ENCODE data around the gene AKIRIN2.
"Not testable (repeated sequence)": the region's sequence is repeated elsewhere in the genome, so short reads cannot be mapped to it uniquely, and the experiment has no call there.

Gene AKIRIN2

DNA sequence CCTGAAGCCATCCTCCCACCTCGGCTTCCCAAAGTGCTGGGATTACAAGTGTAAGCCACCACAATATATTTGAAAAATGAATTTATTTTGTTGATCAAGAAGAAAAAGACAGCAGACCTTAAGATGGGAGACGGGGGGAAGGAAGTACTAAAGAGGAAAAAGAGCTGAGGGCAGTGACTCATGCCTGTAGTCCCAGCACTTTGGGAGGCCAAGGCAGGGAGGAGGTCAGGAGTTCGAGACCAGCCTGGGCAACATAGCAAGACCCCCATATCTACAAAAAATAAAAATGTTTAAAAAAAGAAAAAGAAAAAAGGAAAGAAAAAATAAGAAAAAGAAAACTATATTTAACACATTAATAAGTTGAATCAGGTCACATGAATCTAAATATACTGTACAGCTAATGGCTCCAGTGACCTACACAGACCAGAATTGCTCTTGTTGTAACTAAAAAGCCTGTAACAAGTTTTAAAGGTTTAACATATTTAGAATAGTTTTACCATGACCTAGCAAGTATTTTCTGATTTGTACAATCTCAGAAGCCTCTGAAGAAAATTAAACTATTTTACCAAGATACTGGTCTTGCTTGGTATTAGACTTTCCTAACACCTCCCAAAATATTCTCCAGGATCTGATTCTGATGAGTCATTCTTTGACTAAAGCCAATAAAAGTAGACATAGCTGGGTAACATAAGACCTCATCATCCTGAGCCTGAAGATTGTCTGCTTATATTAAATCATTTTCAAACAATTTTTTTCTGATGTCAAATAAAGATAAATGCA, 4.3 kb upstream of the AKIRIN2 start:
- H3K4me1 Mint-ChIP-seq = peaks cover 5 to 15% of the 10 kb centered on the region in 2 donors
- no peak overlapping the region for H3K4me3 Mint-ChIP-seq
- H3K9me3 Mint-ChIP-seq = no peaks in the 10 kb centered on the region
- H3K27me3 Mint-ChIP-seq = no peaks in the 10 kb centered on the region
- no peak for ATAC-seq (replicated peaks)
- no peaks in the 10 kb centered on the region for H3K36me3 Mint-ChIP-seq
- H3K27ac Mint-ChIP-seq = no peak overlapping the region
- no peak for DNase-seq

DNA sequence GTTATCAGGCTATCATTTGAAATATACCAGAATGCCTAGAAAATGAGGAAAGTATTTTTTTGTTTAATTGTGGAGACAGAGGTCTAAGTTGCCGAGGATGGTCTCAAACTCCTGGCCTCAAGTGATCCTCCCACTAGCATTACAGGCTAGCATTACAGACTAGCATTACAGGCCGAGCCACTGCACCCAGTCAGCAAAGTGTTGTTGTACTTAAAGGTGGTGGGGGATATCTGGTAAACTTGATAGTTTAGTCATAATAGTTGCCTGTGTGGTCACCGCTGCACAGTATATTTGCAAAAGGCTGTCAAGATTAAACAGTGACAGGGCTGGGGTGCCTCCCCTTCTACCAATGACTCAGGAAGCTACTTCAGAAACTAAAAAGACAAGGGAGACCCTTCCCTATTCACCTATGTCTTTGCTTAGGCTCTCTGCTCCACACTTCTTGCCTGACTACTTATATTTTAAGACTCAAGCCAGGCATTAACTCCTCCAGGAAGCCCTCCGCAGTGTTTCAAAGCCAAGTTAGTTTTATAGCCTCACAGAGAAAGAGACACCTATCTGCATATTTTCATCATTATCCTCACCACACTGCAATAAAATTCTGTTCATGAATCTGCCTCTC, 3.1 kb upstream of the AKIRIN2 start:
- DNase-seq = no peak

DNA sequence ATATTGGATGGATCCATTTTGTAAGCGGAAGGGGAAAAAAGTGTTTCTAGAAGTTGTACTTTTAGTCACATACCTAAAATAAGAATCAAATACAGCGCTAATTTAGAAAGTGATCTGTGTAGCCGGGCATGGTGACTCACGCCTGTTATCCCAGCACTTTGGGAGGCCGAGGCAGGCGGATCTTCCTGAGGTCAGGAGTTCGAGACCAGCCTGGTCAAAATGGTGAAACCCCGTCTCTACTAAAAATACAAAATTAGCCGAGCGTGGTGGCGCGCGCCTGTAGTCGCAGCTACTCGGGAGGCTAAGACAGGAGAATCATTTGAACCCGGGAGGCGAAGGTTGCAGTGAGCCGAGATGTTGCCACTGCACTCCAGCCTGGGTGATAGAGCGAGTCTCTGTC, 1.0 kb upstream of the AKIRIN2 start:
- not testable (repeated sequence) for H3K9me3 Mint-ChIP-seq; DNase-seq; ATAC-seq (replicated peaks); H3K27me3 Mint-ChIP-seq
- H3K36me3 Mint-ChIP-seq = peaks cover 15 to 17% of the 10 kb centered on the region in 2 donors
- H3K4me3 Mint-ChIP-seq = peak overlapping the region; percentile 96 to 97
- H3K4me1 Mint-ChIP-seq = peaks cover 11 to 19% of the 10 kb centered on the region in 2 donors
- peak overlapping the region; percentile 97 for H3K27ac Mint-ChIP-seq

More for the DNA sequence above, 3.1 kb upstream of the AKIRIN2 start:
- Mint-ChIP-seq H3K4me1 (peaks cover 8 to 14% of the 10 kb centered on the region in 2 donors), H3K4me3 (no peak overlapping the region), H3K9me3 (no peaks in the 10 kb centered on the region), H3K36me3 (peaks cover 9 to 11% of the 10 kb centered on the region in 2 donors), H3K27ac (peak overlapping the region; percentile 73), H3K27me3 (no peaks in the 10 kb centered on the region)
- ATAC-seq (replicated peaks) = peak; percentile 19 to 43

DNA sequence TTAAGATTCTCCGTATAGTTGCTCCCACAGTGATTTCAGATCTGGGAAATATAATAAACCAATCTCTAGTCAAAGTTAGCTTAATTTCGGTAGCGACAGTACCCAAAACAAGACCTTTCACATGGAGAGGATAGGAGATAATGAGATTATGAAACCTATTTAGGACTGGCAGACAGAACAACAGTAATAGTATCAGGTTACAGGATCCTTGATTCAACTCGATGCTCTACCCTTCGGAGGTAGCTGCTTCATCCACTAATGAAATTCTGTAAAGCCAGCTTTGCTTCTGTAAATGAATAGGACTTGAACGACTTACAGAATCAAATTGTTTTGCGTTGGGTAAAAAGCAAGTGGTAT, 534 bp upstream of the AKIRIN2 start:
- no peaks in the 10 kb centered on the region for H3K27me3 Mint-ChIP-seq

DNA sequence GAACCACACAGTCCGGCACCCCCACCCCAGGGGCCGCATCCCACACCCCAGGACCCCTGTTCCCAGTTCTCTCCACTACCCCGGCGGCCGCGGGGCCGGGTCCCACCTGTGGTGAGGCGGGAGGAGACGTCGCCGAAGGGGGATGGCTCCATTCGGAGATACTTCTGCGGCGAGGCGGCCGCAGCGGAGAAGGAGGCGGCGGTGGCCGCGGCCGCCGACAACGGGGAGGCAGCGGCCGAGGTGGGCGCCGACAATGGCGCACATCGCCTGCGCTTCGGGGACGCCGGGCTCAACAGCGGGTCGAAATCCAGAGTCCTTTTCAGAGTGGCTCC, 723 bp downstream of the AKIRIN2 start:
- no peaks in the 10 kb centered on the region for H3K9me3 Mint-ChIP-seq
- peaks cover 18 to 27% of the 10 kb centered on the region in 2 donors for H3K4me1 Mint-ChIP-seq
- H3K27ac Mint-ChIP-seq = peak overlapping the region; percentile 97
- no peak for DNase-seq
- peak overlapping the region; percentile 96 to 97 for H3K4me3 Mint-ChIP-seq
- H3K36me3 Mint-ChIP-seq = peaks cover 15 to 27% of the 10 kb centered on the region in 2 donors
- no peaks in the 10 kb centered on the region for H3K27me3 Mint-ChIP-seq
- ATAC-seq (replicated peaks) = no peak

More for the DNA sequence above, 534 bp upstream of the AKIRIN2 start:
- peaks cover 15 to 19% of the 10 kb centered on the region in 2 donors for H3K36me3 Mint-ChIP-seq
- no peak for ATAC-seq (replicated peaks)
- peak overlapping the region; percentile 97 for H3K27ac Mint-ChIP-seq
- H3K4me1 Mint-ChIP-seq = peaks cover 15 to 24% of the 10 kb centered on the region in 2 donors
- no peaks in the 10 kb centered on the region for H3K9me3 Mint-ChIP-seq
- DNase-seq = no peak
- H3K4me3 Mint-ChIP-seq = peak overlapping the region; percentile 96 to 97

DNA sequence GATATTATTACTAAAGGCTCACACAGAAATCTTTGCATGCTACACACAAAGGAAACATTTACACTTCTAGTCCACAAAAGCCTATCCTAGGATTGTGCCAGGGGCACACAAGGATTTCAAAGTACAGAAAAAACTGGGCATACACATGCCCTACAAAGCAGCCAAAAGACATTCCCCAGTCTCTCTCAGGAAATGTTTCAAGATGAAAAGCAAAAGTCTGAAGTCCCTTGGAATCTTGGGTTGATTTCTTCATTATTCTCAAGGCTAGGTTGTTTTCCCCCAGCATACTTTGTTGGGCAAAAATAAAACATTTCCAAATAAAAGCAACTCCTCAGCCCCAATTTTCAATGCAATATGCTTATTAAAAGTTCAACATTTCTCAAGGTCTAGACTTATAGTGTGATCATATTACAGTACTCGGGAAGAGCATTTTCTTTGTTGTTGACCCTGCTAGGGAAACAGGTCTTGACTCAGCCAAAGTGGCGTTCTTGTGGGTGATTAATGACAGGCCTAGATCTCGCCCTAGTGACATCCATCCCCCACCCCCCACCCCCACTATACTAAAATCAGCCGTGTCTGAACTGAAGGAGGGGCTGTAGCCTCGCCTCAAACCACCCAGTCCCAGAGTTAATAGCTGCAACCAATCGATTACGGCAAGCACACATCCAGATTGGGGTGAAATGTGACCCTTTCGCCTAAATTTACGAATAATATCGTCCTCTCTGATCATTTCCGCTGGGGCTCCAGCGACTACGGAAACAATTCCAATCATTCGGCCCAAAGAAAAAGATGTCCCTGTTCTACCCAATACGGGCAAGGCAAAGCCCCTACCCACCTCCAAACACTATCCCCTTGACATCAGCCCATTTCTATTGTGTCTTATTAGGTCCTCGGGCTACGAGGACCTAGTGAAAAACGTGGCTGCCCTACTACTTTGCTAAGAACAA, 1.4 kb downstream of the AKIRIN2 start:
- Mint-ChIP-seq H3K36me3 (peaks cover 15 to 27% of the 10 kb centered on the region in 2 donors), H3K4me3 (peak overlapping the region; percentile 96 to 97), H3K27ac (peak overlapping the region; percentile 97), H3K27me3 (no peaks in the 10 kb centered on the region), H3K4me1 (peaks cover 21 to 33% of the 10 kb centered on the region in 2 donors), H3K9me3 (no peaks in the 10 kb centered on the region)
- DNase-seq (no peak), ATAC-seq (replicated peaks) (no peak)

DNA sequence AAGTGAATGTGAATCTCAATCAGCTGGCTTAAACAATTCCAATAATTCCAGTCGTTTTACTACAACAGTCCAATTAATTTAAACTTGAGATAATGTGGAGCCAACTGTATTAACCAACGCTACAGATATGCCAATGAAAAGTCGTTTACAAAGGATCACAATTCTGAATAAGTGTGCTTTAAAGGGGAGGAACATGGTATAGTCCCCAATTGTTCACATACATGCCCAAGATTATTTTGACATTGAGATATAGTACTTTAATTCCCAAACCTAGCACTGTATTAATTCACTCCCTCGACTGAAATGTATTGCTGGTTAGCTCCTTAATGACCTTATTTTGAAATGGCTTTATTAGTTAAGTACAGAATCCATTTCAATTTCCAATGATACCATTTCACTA, 2.5 kb downstream of the AKIRIN2 start:
- peak overlapping the region; percentile 96 to 97 for H3K4me3 Mint-ChIP-seq
- H3K27ac Mint-ChIP-seq = no peak overlapping the region
- H3K27me3 Mint-ChIP-seq = no peaks in the 10 kb centered on the region
- no peak for DNase-seq
- H3K9me3 Mint-ChIP-seq = no peaks in the 10 kb centered on the region
- peaks cover 21 to 39% of the 10 kb centered on the region in 2 donors for H3K4me1 Mint-ChIP-seq
- ATAC-seq (replicated peaks) = no peak
- peaks cover 15 to 27% of the 10 kb centered on the region in 2 donors for H3K36me3 Mint-ChIP-seq

DNA sequence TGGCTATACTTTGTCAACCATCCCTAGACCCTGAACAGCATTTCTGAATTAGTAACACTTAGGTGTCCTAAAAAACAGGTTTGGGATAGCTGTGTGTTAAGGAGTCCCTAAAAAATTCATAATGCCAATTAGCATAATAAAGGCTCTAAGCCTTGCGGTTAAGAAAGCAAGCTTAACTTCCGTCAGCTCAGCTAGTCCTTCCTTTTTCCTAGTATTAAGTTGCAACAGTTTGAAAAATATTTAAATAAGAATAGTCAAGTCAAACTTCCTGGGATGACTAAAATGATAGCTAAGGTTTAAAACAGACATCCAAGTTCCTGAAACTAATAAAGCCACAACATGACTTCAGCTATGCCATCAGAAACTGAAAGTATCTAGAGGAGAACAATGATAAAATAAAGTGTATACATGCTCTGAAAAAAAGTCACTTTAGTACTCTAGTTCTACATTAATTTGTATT, 3.5 kb downstream of the AKIRIN2 start:
- H3K27ac Mint-ChIP-seq = peak overlapping the region; percentile 14
- H3K9me3 Mint-ChIP-seq = no peaks in the 10 kb centered on the region
- H3K27me3 Mint-ChIP-seq = no peaks in the 10 kb centered on the region
- peaks cover 19 to 27% of the 10 kb centered on the region in 2 donors for H3K36me3 Mint-ChIP-seq
- H3K4me1 Mint-ChIP-seq = peaks cover 24 to 47% of the 10 kb centered on the region in 2 donors
- DNase-seq = no peak
- peak overlapping the region; percentile 96 to 97 for H3K4me3 Mint-ChIP-seq
- ATAC-seq (replicated peaks) = peak in 1 of 2 donors; percentile 7

DNA sequence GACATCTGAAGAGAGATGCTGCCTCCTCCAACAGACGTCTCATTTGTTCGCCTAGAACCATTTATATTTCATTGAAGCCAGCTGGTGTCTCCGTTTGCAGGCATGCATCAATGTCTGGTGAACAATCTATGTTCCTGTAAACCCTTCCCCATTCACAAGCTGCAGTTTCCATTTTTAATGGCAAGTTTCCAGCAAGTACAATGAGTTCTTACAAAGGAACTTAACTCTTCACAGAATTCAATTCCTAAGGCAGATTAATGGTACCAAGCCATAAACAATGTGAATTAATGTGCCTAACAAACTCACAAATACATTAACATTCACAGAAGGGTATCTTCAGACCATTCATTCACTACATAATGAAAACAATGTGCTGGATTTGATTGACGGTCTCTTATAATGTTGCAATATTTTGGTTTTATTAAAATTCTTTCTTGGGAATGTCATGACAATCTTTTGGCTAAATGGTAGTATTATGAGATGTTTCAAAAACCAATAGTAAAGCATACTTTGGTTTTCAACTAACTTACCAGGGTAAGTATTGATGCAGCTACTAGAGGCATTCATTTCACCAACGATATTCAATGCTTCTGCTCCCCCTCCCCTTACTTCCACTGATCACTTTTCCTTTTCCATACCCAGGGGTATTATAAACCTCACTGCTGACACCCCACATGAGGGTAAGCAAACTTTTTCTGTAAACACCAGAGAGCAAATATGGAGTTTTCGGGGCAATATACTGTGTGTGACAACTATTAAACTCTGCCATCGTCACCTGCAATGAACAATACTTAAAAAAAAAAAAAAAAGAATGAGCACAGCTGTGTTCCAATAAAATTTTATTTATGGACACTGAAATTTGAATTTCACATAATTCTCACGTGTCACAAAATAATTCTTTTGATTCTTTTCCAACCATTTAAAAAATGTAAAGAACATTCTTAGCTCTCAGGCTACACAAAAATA, 4.2 kb downstream of the AKIRIN2 start:
- H3K27ac Mint-ChIP-seq = no peak overlapping the region
- ATAC-seq (replicated peaks) (no peak), DNase-seq (no peak)
- no peaks in the 10 kb centered on the region for H3K9me3 Mint-ChIP-seq
- peak overlapping the region; percentile 96 to 97 for H3K4me3 Mint-ChIP-seq
- no peaks in the 10 kb centered on the region for H3K27me3 Mint-ChIP-seq
- peaks cover 24 to 50% of the 10 kb centered on the region in 2 donors for H3K4me1 Mint-ChIP-seq
- H3K36me3 Mint-ChIP-seq = peaks cover 19 to 27% of the 10 kb centered on the region in 2 donors

DNA sequence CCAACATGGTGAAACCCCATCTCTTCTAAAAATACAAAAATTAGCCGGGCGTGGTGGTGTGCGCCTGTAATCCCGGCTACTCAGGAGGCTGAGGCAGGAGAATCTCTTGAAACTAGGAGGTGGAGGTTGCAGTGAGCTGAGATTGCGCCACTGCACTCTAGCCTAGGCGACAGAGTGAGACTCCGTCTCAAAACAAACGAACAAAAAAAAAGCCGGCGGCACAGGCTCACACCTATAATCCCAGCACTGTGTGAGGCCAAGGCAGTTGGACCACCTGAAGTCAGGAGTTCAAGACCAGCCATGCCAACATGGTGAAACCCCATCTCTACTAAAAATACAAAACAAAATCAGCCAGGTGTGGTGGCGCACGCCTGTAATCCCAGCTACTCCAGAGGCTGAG, 5.2 kb downstream of the AKIRIN2 start:
- peak overlapping the region; percentile 20 for H3K27ac Mint-ChIP-seq
- ATAC-seq (replicated peaks); H3K27me3 Mint-ChIP-seq; H3K4me3 Mint-ChIP-seq; DNase-seq; H3K9me3 Mint-ChIP-seq: not testable (repeated sequence)
- H3K36me3 Mint-ChIP-seq = peaks cover 19 to 27% of the 10 kb centered on the region in 2 donors
- H3K4me1 Mint-ChIP-seq = peaks cover 23 to 55% of the 10 kb centered on the region in 2 donors

DNA sequence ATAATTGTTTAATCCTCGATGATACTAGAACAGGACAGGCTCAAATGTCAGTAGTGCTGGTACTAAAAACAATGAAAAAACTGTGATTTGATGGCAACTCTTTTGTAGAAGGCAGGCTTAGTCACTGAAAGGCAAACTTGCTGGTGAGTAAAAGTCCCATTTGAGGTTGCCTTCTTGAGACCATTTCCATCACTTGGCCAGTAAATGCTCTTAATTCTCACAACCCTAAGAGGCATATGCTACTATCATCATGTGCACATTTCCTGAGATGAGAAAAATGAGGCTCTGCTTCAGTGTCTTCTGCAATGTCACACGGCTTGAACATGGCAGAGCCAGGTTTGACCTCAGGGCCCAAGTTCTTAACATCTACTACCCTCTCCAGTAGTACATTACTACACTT, 9.9 kb downstream of the AKIRIN2 start:
- H3K9me3 Mint-ChIP-seq = no peaks in the 10 kb centered on the region
- DNase-seq (no peak), ATAC-seq (replicated peaks) (no peak)
- H3K27ac Mint-ChIP-seq = peak overlapping the region; percentile 88
- H3K27me3 Mint-ChIP-seq = no peaks in the 10 kb centered on the region
- H3K4me1 Mint-ChIP-seq = peaks cover 23 to 69% of the 10 kb centered on the region in 2 donors
- no peak overlapping the region for H3K4me3 Mint-ChIP-seq
- peaks cover 9 to 23% of the 10 kb centered on the region in 2 donors for H3K36me3 Mint-ChIP-seq

DNA sequence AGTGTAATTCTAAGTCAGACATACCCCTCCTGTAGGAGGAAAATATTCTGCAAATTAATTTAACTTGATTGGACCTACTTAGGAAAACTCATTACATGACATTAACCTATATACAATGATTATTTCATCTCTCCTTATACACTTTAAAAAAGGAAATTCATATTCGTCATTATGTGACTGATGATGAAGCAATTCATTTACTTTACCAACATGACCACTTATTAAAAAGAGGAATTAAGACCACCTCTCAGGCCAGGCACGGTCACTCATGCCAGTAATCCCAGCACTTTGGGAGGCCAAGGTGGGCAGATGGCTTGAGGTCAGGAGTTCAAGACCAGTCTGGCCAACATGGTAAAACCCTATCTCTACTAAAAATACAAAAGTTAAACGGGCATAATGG, 11.6 kb downstream of the AKIRIN2 start:
- peaks cover 23 to 76% of the 10 kb centered on the region in 2 donors for H3K4me1 Mint-ChIP-seq
- peaks cover 18 to 33% of the 10 kb centered on the region in 2 donors for H3K36me3 Mint-ChIP-seq
- no peaks in the 10 kb centered on the region for H3K27me3 Mint-ChIP-seq
- no peaks in the 10 kb centered on the region for H3K9me3 Mint-ChIP-seq
- ATAC-seq (replicated peaks) (no peak), DNase-seq (no peak)
- H3K4me3 Mint-ChIP-seq = peak overlapping the region; percentile 21 to 22
- H3K27ac Mint-ChIP-seq = no peak overlapping the region

DNA sequence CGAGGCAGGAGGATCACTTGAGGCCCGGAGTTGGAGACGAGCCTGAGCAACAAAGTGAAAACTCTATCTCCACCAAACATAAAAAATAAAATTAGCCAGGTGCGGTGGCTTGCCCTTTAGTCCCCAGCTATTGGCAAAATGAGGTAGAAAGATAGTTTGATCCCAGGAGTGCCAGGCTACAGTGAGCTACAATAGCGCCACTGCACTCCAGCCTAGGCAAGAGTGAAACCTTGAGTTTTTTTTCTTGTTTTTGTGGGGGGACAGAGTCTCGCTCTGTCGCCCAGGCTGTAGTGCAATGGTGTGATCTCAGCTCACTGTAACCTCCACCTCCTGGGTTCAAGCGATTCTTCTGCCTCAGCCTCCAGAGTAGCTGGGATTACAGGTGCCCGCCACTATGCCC, 14.1 kb downstream of the AKIRIN2 start:
- not testable (repeated sequence) for H3K27ac Mint-ChIP-seq; H3K9me3 Mint-ChIP-seq; H3K27me3 Mint-ChIP-seq; H3K4me3 Mint-ChIP-seq; DNase-seq; ATAC-seq (replicated peaks)
- peaks cover 23 to 41% of the 10 kb centered on the region in 2 donors for H3K36me3 Mint-ChIP-seq
- peaks cover 27 to 80% of the 10 kb centered on the region in 2 donors for H3K4me1 Mint-ChIP-seq

Data from stimulated activated naive B cell treated with anti-CD40 and anti-IgM and Interleukin-4, amounts not matched to agents 10 μg/mL and 1 μg/mL and 100 μg/mL, for 72 hours (primary cell).